ENCODE results near the gene PRKN. TPM values are rescaled to one million over a fixed set of nuclear protein-coding genes. Genes with fewer than 3 reads are reported as not detected.

Gene PRKN
- total RNA-seq, 4 donors from 2014 or later, result 6.3 to 11.9 (median 9.5) TPM

- DNase-seq (ENCODE audit: low spot score in 2 of 2), result no peak
- 83 to 92% methylated on average over 4 of the region's 4 CpGs for WGBS, 2 donors
- no peak overlapping the region for H3K4me3 ChIP-seq (ENCODE audit: low read depth, poor library complexity, severe bottlenecking)
- no peak for TF ChIP-seq CTCF (IDR thresholded peaks at IDR 0.05)
- no peak for TF ChIP-seq POLR2A (IDR thresholded peaks at IDR 0.05)
- intact Hi-C loops (cut with DNase I; ENCODE audit: low total_unique reads), result no loop called here
Observed at GRCh38 chr6:162580619-162581018, 146.9 kb downstream of the PRKN start.

- no peak overlapping the region for H3K4me3 ChIP-seq (ENCODE audit: low read depth, poor library complexity, severe bottlenecking)
- TF ChIP-seq POLR2A (IDR thresholded peaks at IDR 0.05) (no peak), CTCF (IDR thresholded peaks at IDR 0.05) (no peak)
- intact Hi-C loops (cut with DNase I; ENCODE audit: low total_unique reads), result no loop called here
- no peak for DNase-seq (ENCODE audit: low spot score in 2 of 2)
- 95 to 98% methylated on average over 2 of the region's 2 CpGs for WGBS, 2 donors
Observed at GRCh38 chr6:162576016-162576415, 151.6 kb downstream of the PRKN start.

GRCh38 chr6:162572240-162572639 lies 155.3 kb downstream of the PRKN start:
- H3K4me3 ChIP-seq (ENCODE audit: low read depth, poor library complexity, severe bottlenecking), result no peak overlapping the region
- no peak for DNase-seq (ENCODE audit: low spot score in 2 of 2)
- WGBS, 2 donors, result 39 to 60% methylated on average over 3 of the region's 3 CpGs
- TF ChIP-seq POLR2A (IDR thresholded peaks at IDR 0.05) (no peak), CTCF (IDR thresholded peaks at IDR 0.05) (no peak)
- intact Hi-C loops (cut with DNase I; ENCODE audit: low total_unique reads), result no loop called here

- 93 to 94% methylated on average over 7 of the region's 7 CpGs for WGBS, 2 donors
- intact Hi-C loops (cut with DNase I; ENCODE audit: low total_unique reads), result no loop called here
- H3K4me3 ChIP-seq (ENCODE audit: low read depth, poor library complexity, severe bottlenecking), result no peak overlapping the region
- DNase-seq (ENCODE audit: low spot score in 2 of 2), result no peak
- no peak for TF ChIP-seq CTCF (IDR thresholded peaks at IDR 0.05)
- TF ChIP-seq POLR2A (IDR thresholded peaks at IDR 0.05), result no peak
Observed at GRCh38 chr6:162568266-162568665, 159.3 kb downstream of the PRKN start.

GRCh38 chr6:162562041-162562440 lies 165.5 kb downstream of the PRKN start:
- DNase-seq (ENCODE audit: low spot score in 2 of 2), result no peak
- no peak overlapping the region for H3K4me3 ChIP-seq (ENCODE audit: low read depth, poor library complexity, severe bottlenecking)
- WGBS, 2 donors, result 93 to 94% methylated on average over 3 of the region's 3 CpGs
- intact Hi-C loops (cut with DNase I; ENCODE audit: low total_unique reads), result no loop called here
- TF ChIP-seq CTCF (IDR thresholded peaks at IDR 0.05) (no peak), POLR2A (IDR thresholded peaks at IDR 0.05) (no peak)

GRCh38 chr6:162560891-162561290 lies 166.7 kb downstream of the PRKN start:
- WGBS, 2 donors, result 91 to 97% methylated on average over 8 of the region's 8 CpGs
- TF ChIP-seq POLR2A (IDR thresholded peaks at IDR 0.05) (no peak), CTCF (IDR thresholded peaks at IDR 0.05) (no peak)
- DNase-seq (ENCODE audit: low spot score in 2 of 2), result no peak
- no peak overlapping the region for H3K4me3 ChIP-seq (ENCODE audit: low read depth, poor library complexity, severe bottlenecking)
- intact Hi-C loops (cut with DNase I; ENCODE audit: low total_unique reads), result no loop called here
